HEK293 (cell line): ENCODE results near the gene B3GAT1.

ENCODE experiments used
- CTCF ChIA-PET: fragments of 350-600 bp; formaldehyde crosslinking; extraction: SDS; loops from one replicate; lab custom pipeline; 2021; ENCODE audit warnings: antibody characterized with exemption; lab: Yijun Ruan, JAX
- POLR2A ChIA-PET: fragments of 300-600 bp; formaldehyde crosslinking; extraction: SDS; loops from one replicate; lab custom pipeline; 2020; ENCODE audit warnings: antibody characterized with exemption, inconsistent platforms; lab: Yijun Ruan, JAX
- H3K27ac ChIP-seq: fragments of 200-500 bp; sonication (Bioruptor generic); 2 replicates; pipeline ENCODE4 v1.5.1; 2014; ENCODE audit warnings: low read depth, low read length, control low read depth, inconsistent platforms; ENCODE audit errors: extremely low read depth
- H3K36me3 ChIP-seq, 2 experiments: fragments of 200-500 bp in 1 of 2; sonication (Bioruptor generic) in 1 of 2; 1 replicate in 1 of 2; 2 replicates in 1 of 2; pipeline ENCODE4 v1.5.1; 2014 to 2017; ENCODE audit warnings: inconsistent platforms in 2 of 2, low read length in 2 of 2; ENCODE audit not compliant: control insufficient read depth in 2 of 2, insufficient read depth in 1 of 2
- H3K4me1 ChIP-seq: fragments of 200-500 bp; sonication (Bioruptor generic); 2 replicates; pipeline ENCODE4 v1.5.1; 2014; ENCODE audit warnings: mild to moderate bottlenecking, low read length, inconsistent platforms; ENCODE audit not compliant: control insufficient read depth, insufficient read depth
- H3K4me3 ChIP-seq: 2 replicates; pipeline ENCODE4 v1.5.1; 2011; ENCODE audit warnings: low read depth, mild to moderate bottlenecking, control low read depth, low read length, moderate library complexity
- H3K9me3 ChIP-seq: fragments of 200-500 bp; sonication (Bioruptor generic); 2 replicates; pipeline ENCODE4 v1.5.1; 2014; ENCODE audit warnings: low read depth, low read length, inconsistent platforms; ENCODE audit not compliant: control insufficient read depth, insufficient read depth
- BCL11A ChIP-seq: fragments of 450-650 bp; formaldehyde crosslinking; IDR thresholded peaks from 2 replicates; pipeline ENCODE4 v1.5.1; 2016; ENCODE audit warnings: low read depth, missing biosample characterization, missing genetic modification characterization
- CTCF ChIP-seq: fragments of 450-650 bp; formaldehyde crosslinking; IDR thresholded peaks from 2 replicates; pipeline ENCODE4 v1.5.1; 2016; ENCODE audit warnings: missing biosample characterization, missing genetic modification characterization
- ELK4 ChIP-seq: IDR thresholded peaks from 2 replicates; pipeline ENCODE4 v1.6.1; 2011; ENCODE audit warnings: mild to moderate bottlenecking, low read depth, low read length, borderline replicate concordance
- GLI2 ChIP-seq: fragments of 450-650 bp; formaldehyde crosslinking; IDR thresholded peaks from 2 replicates; pipeline ENCODE4; 2017; ENCODE audit warnings: missing biosample characterization, missing genetic modification characterization, low read depth, borderline replicate concordance
- KLF8 ChIP-seq: fragments of 450-650 bp; formaldehyde crosslinking; IDR thresholded peaks from 2 replicates; pipeline ENCODE4 v1.5.1; 2016; ENCODE audit warnings: missing biosample characterization, missing genetic modification characterization
- MYNN ChIP-seq: fragments of 450-650 bp; formaldehyde crosslinking; IDR thresholded peaks from 2 replicates; pipeline ENCODE4 v1.5.1; 2016; ENCODE audit warnings: missing biosample characterization, missing genetic modification characterization, borderline replicate concordance
- SALL2 ChIP-seq: fragments of 450-650 bp; formaldehyde crosslinking; IDR thresholded peaks from 2 replicates; pipeline ENCODE4 v1.5.0; 2017; ENCODE audit warnings: missing biosample characterization, mild to moderate bottlenecking, missing genetic modification characterization, borderline replicate concordance
- SCRT1 ChIP-seq: fragments of 450-650 bp; formaldehyde crosslinking; IDR thresholded peaks from 2 replicates; pipeline ENCODE4 v1.5.1; 2016; ENCODE audit warnings: missing biosample characterization, missing genetic modification characterization, borderline replicate concordance
- ZBTB1 ChIP-seq: fragments of 450-650 bp; formaldehyde crosslinking; IDR thresholded peaks from 2 replicates; pipeline ENCODE4 v1.5.1; 2016; ENCODE audit warnings: missing biosample characterization, missing genetic modification characterization
- ZBTB11 ChIP-seq: fragments of 450-650 bp; formaldehyde crosslinking; conservative IDR thresholded peaks from 2 replicates; pipeline ENCODE4 v1.5.1; 2016; ENCODE audit warnings: low read depth, missing biosample characterization, missing genetic modification characterization
- ZBTB8A ChIP-seq: fragments of 450-650 bp; formaldehyde crosslinking; IDR thresholded peaks from 2 replicates; pipeline ENCODE4 v1.5.1; 2016; ENCODE audit warnings: missing biosample characterization, missing genetic modification characterization
- ZNF114 ChIP-seq: fragments of 450-650 bp; formaldehyde crosslinking; IDR thresholded peaks from 2 replicates; pipeline ENCODE4 v1.5.0; 2017; ENCODE audit warnings: missing biosample characterization, missing genetic modification characterization
- ZNF121 ChIP-seq: fragments of 450-650 bp; formaldehyde crosslinking; IDR thresholded peaks from 2 replicates; pipeline ENCODE4 v1.5.1; 2016; ENCODE audit warnings: missing biosample characterization, missing genetic modification characterization
- ZNF175 ChIP-seq: fragments of 450-650 bp; formaldehyde crosslinking; IDR thresholded peaks from 2 replicates; pipeline ENCODE4 v1.5.1; 2016; ENCODE audit warnings: missing biosample characterization, missing genetic modification characterization
- ZNF292 ChIP-seq: fragments of 450-650 bp; formaldehyde crosslinking; IDR thresholded peaks from 2 replicates; pipeline ENCODE4 v1.5.1; 2016; ENCODE audit warnings: low read depth, missing biosample characterization, missing genetic modification characterization, borderline replicate concordance
- ZNF366 ChIP-seq: fragments of 450-650 bp; formaldehyde crosslinking; conservative IDR thresholded peaks from 2 replicates; pipeline ENCODE4 v1.5.1; 2016; ENCODE audit warnings: missing biosample characterization, missing genetic modification characterization
- ZNF514 ChIP-seq: fragments of 450-650 bp; formaldehyde crosslinking; IDR thresholded peaks from 2 replicates; pipeline ENCODE4 v1.5.1; 2016; ENCODE audit warnings: missing biosample characterization, missing genetic modification characterization
- ZNF664 ChIP-seq: fragments of 450-650 bp; formaldehyde crosslinking; IDR thresholded peaks from 2 replicates; pipeline ENCODE4 v1.5.1; 2016; ENCODE audit warnings: missing biosample characterization, missing genetic modification characterization
- ZNF670 ChIP-seq: fragments of 450-650 bp; formaldehyde crosslinking; IDR thresholded peaks from 2 replicates; pipeline ENCODE4 v1.5.1; 2016; ENCODE audit warnings: missing biosample characterization, missing genetic modification characterization, low read depth
- ZNF704 ChIP-seq: fragments of 450-650 bp; formaldehyde crosslinking; IDR thresholded peaks from 2 replicates; pipeline ENCODE4 v1.5.1; 2016; ENCODE audit warnings: missing biosample characterization, missing genetic modification characterization
- ZXDB ChIP-seq: fragments of 450-650 bp; formaldehyde crosslinking; IDR thresholded peaks from 2 replicates; pipeline ENCODE4 v1.5.1; 2016; ENCODE audit warnings: missing biosample characterization, missing genetic modification characterization
- TF ChIP-seq, protein P1 (sequence below): sonication (generic); formaldehyde crosslinking; IDR thresholded peaks from 2 replicates; pipeline ENCODE4 v1.8.1; 2022; ENCODE audit warnings: mild to moderate bottlenecking, moderate library complexity, missing genetic modification reagents
- TF ChIP-seq, protein P2 (sequence below): fragments of 450-650 bp; formaldehyde crosslinking; IDR thresholded peaks from 2 replicates; pipeline ENCODE4 v1.5.1; 2016; ENCODE audit warnings: missing biosample characterization, missing genetic modification characterization

Gene B3GAT1

GRCh38 chr11:134333946-134334345, 78.1 kb downstream of the B3GAT1 start (continued):
- TF ChIP-seq KLF8 (tag by site-specific recombination) (no peak), ZNF175 (no peak), ZNF704 (tag by site-specific recombination) (no peak)
- TF ChIP-seq, protein P1, sequence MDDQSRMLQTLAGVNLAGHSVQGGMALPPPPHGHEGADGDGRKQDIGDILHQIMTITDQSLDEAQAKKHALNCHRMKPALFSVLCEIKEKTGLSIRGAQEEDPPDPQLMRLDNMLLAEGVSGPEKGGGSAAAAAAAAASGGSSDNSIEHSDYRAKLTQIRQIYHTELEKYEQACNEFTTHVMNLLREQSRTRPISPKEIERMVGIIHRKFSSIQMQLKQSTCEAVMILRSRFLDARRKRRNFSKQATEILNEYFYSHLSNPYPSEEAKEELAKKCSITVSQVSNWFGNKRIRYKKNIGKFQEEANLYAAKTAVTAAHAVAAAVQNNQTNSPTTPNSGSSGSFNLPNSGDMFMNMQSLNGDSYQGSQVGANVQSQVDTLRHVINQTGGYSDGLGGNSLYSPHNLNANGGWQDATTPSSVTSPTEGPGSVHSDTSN (CRISPR knock-in tag), result no peak
- TF ChIP-seq, protein P2, sequence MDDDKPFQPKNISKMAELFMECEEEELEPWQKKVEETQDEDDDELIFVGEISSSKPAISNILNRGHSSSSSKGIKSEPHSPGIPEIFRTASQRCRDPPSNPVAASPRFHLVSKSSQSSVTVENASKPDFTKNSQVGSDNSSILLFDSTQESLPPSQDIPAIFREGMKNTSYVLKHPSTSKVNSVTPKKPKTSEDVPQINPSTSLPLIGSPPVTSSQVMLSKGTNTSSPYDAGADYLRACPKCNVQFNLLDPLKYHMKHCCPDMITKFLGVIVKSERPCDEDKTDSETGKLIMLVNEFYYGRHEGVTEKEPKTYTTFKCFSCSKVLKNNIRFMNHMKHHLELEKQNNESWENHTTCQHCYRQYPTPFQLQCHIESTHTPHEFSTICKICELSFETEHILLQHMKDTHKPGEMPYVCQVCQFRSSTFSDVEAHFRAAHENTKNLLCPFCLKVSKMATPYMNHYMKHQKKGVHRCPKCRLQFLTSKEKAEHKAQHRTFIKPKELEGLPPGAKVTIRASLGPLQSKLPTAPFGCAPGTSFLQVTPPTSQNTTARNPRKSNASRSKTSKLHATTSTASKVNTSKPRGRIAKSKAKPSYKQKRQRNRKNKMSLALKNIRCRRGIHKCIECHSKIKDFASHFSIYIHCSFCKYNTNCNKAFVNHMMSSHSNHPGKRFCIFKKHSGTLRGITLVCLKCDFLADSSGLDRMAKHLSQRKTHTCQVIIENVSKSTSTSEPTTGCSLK (tag by site-specific recombination), result no peak

- H3K4me3 ChIP-seq, result no peak overlapping the region
- H3K4me1 ChIP-seq, result no peaks in the 10 kb centered on the region
- POLR2A ChIA-PET, result no interaction called here
- H3K9me3 ChIP-seq, result no peaks in the 10 kb centered on the region
- CTCF ChIA-PET, result interaction anchor here (0.6 to 1.3 kb wide), 2 partner anchors 57 to 63 kb away, joined by 3 to 4 read pairs; partner anchors contain the start of gene GLB1L3
- no peak overlapping the region for H3K27ac ChIP-seq
- H3K36me3 ChIP-seq, result peaks cover 0 to 3% of the 10 kb centered on the region in 2 experiments; a peak in 1 of 3 replicates
- TF ChIP-seq ZNF670 (tag by site-specific recombination), result no peak
- no peak for TF ChIP-seq BCL11A (tag by site-specific recombination)
- TF ChIP-seq ZXDB (tag by site-specific recombination), result no peak
- TF ChIP-seq MYNN, result no peak
- no peak for TF ChIP-seq ZNF121 (tag by site-specific recombination)
- no peak for TF ChIP-seq ZNF514 (tag by site-specific recombination)
- no peak for TF ChIP-seq ZBTB11 (tag by site-specific recombination)
- TF ChIP-seq SALL2 (tag by site-specific recombination), result no peak
Measured at GRCh38 chr11:134333312-134333711, 78.7 kb downstream of the B3GAT1 start.

DNA sequence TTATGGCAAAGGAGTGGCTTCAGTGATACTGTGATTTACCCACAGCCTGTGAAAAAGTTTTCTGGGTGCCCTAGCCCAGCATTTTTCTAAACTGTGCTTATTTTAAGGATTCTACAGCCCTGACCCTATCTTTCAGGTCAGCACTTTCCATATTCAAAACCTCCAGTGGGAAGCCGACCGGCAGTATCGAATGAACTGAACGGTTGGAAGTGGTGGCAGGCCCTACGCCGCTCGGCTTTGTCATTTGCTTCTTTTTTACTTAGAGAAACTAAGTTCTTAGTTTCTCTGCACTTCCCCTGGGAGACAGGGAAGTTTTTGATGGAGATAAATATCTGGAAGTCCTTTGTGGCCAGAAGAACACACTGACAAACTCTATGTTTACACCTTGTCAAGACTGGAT, 79.3 kb downstream of the B3GAT1 start:
- no peak for TF ChIP-seq SALL2 (tag by site-specific recombination)
- no peak for TF ChIP-seq ZNF292 (tag by site-specific recombination)
- TF ChIP-seq GLI2 (tag by site-specific recombination), result no peak
- no peak for TF ChIP-seq ZNF114 (tag by site-specific recombination)
- no peak for TF ChIP-seq ZBTB1 (tag by site-specific recombination)
- TF ChIP-seq CTCF, result no peak
- no peak for TF ChIP-seq ZNF664 (tag by site-specific recombination)
- no peak for TF ChIP-seq ZNF366 (tag by site-specific recombination)
- TF ChIP-seq SCRT1 (tag by site-specific recombination), result no peak
- TF ChIP-seq ZBTB8A (tag by site-specific recombination), result no peak
- TF ChIP-seq ELK4, result no peak
- Histone ChIP-seq H3K4me1 (no peaks in the 10 kb centered on the region), H3K27ac (no peak overlapping the region), H3K9me3 (no peaks in the 10 kb centered on the region), H3K36me3 (peaks cover 0 to 3% of the 10 kb centered on the region in 2 experiments; a peak in 1 of 3 replicates), H3K4me3 (no peak overlapping the region; the same call in 1 of the 2 replicates)
- CTCF ChIA-PET, result interaction anchor here (0.8 kb wide), 1 partner anchor 10 kb away, joined by 3 read pairs; no protein-coding TSS in a partner anchor
- POLR2A ChIA-PET, result interaction anchor here (1.0 to 1.2 kb wide), 2 partner anchors 57 to 109 kb away, joined by 3 to 8 read pairs; partner anchors contain the start of genes GLB1L3 and NCAPD3
